K562 (cell line): Measurements from ENCODE around the gene ZNF208. TPM values are rescaled to one million over a fixed set of nuclear protein-coding genes. Genes with fewer than 3 reads are reported as not detected.

Experiments
- ATAC-seq: fragments of 200-7000 bp; cut with Tn5 transposase; 3 replicates; pipeline ENCODE4 v1.9.1; 2020; ENCODE audit warnings: moderate library complexity
- BruUV-seq: library from RNA; stranded (reverse); fragments of 400-500 nt; replicated peaks from 2 replicates; lab custom pipeline; 2021; lab: Mats Ljungman, UMichigan
- CTCF ChIA-PET: fragments of 300-600 bp; formaldehyde crosslinking; extraction: SDS; loops from one replicate; lab custom pipeline; 2021; ENCODE audit warnings: low intra/inter-chr PET ratio; lab: Yijun Ruan, JAX
- POLR2A ChIA-PET: fragments of 300-600, 350-650 bp; sonication (Branson Sonifier 250); formaldehyde crosslinking; extraction: SDS; loops from one replicate; lab custom pipeline; 2021; ENCODE audit warnings: antibody characterized with exemption, inconsistent platforms; lab: Yijun Ruan, JAX
- DNase-seq, 4 experiments: peaks; one replicate each; pipeline versions ENCODE4 v3.0.0 to v3.0.0-alpha.2; 2011 to 2018; ENCODE audit warnings: low spot score in 3 of 4, mixed read lengths in 3 of 4; ENCODE audit errors: extremely low read depth in 1 of 4
- FAIRE-seq: peaks from 2 replicates; lab custom pipeline; 2011; peaks lifted over from hg19 to GRCh38; lab: Jason Lieb, UNC
- H2AFZ ChIP-seq: 2 replicates; pipeline ENCODE4 v1.6.0; 2011; ENCODE audit warnings: low read depth, low read length, control low read depth, inconsistent platforms
- H3K27ac ChIP-seq: fragments of 200-600 bp; 3 replicates; pipeline ENCODE4 v1.8.0; 2011; ENCODE audit warnings: low read depth, mild to moderate bottlenecking, control low read depth, inconsistent platforms, low read length, moderate library complexity, mixed read lengths; ENCODE audit errors: extremely low read depth
- H3K27me3 ChIP-seq, 2 experiments: fragments of 300-600 bp in 1 of 2; 2 replicates in 1 of 2; 3 replicates in 1 of 2; pipeline versions ENCODE4 v1.6.0 to v1.8.0; 2011; ENCODE audit warnings: inconsistent platforms in 2 of 2, low read length in 2 of 2, mild to moderate bottlenecking in 1 of 2, mixed read lengths in 1 of 2, moderate library complexity in 1 of 2; ENCODE audit not compliant: control insufficient read depth in 2 of 2, insufficient read depth in 2 of 2
- H3K36me3 ChIP-seq: fragments of 300-600 bp; 3 replicates; pipeline ENCODE4 v1.8.0; 2011; ENCODE audit warnings: mild to moderate bottlenecking, low read length, inconsistent platforms; ENCODE audit not compliant: control insufficient read depth, insufficient read depth
- H3K4me1 ChIP-seq, 2 experiments: fragments of 200-600 bp in 1 of 2; replicated peaks in 1 of 2; 2 replicates in 1 of 2; 3 replicates in 1 of 2; pipeline versions ENCODE4 v1.5.1 to v1.8.0; 2011; ENCODE audit warnings: inconsistent platforms in 2 of 2, low read length in 2 of 2, mild to moderate bottlenecking in 1 of 2, mixed read lengths in 1 of 2, moderate library complexity in 1 of 2; ENCODE audit not compliant: control insufficient read depth in 2 of 2, insufficient read depth in 2 of 2
- H3K4me2 ChIP-seq: 2 replicates; pipeline ENCODE4 v1.6.1; 2011; ENCODE audit warnings: low read length, control low read depth, inconsistent platforms, mixed read lengths; ENCODE audit not compliant: insufficient read depth
- H3K4me3 ChIP-seq: fragments of 200-600 bp; sonication (generic), shearing (Covaris generic); 2 replicates; pipeline ENCODE4 v1.5.1; 2016; ENCODE audit warnings: control low read depth, inconsistent platforms
- H3K79me2 ChIP-seq: fragments of 200-600 bp; 3 replicates; pipeline ENCODE4 v1.8.0; 2011; ENCODE audit warnings: low read length, inconsistent platforms; ENCODE audit not compliant: control insufficient read depth, insufficient read depth
- H3K9ac ChIP-seq, 2 experiments: 2 replicates each; pipeline versions ENCODE4 v1.6.0 to v1.6.1; 2011; ENCODE audit warnings: low read depth in 2 of 2, low read length in 2 of 2, control low read depth in 1 of 2, inconsistent platforms in 1 of 2, mild to moderate bottlenecking in 1 of 2, mixed read lengths in 1 of 2; ENCODE audit not compliant: insufficient read depth in 1 of 2
- H3K9me1 ChIP-seq: one replicate; pipeline ENCODE4 v1.6.0; 2011; ENCODE audit warnings: inconsistent platforms, mild to moderate bottlenecking, low read length, moderate library complexity; ENCODE audit not compliant: control insufficient read depth, insufficient read depth
- H3K9me3 ChIP-seq: replicated peaks from 2 replicates; pipeline ENCODE4 v1.5.1; 2011; ENCODE audit warnings: low read depth, low read length, inconsistent platforms; ENCODE audit not compliant: control insufficient read depth, insufficient read depth
- H4K20me1 ChIP-seq: replicated peaks from 2 replicates; pipeline ENCODE4 v1.6.1; 2011; ENCODE audit warnings: low read length, inconsistent platforms, mixed read lengths; ENCODE audit not compliant: control insufficient read depth, insufficient read depth
- CHD1 ChIP-seq: fragments of 200-600 bp; sonication (generic); IDR thresholded peaks from one replicate; pipeline ENCODE4 v1.6.1; 2012; ENCODE audit warnings: mild to moderate bottlenecking, moderate library complexity, low read length, inconsistent platforms
- HSF4 ChIP-seq: fragments of 250-450 bp; sonication (Bioruptor Pico); IDR thresholded peaks from 2 replicates; pipeline ENCODE4 v2.1.2; 2022; ENCODE audit warnings: mild to moderate bottlenecking, moderate library complexity, borderline replicate concordance
- ILF3 ChIP-seq: fragments of 450-650 bp; IDR thresholded peaks from 2 replicates; pipeline ENCODE4 v1.6.1; 2018; ENCODE audit warnings: antibody characterized with exemption, mild to moderate bottlenecking, moderate library complexity, borderline replicate concordance
- KDM2B ChIP-seq: fragments of 250-450 bp; sonication (Bioruptor Pico); IDR thresholded peaks from 2 replicates; pipeline ENCODE4 v1.8.0; 2021; ENCODE audit warnings: mild to moderate bottlenecking, moderate library complexity
- MBD2 ChIP-seq: sonication (generic); IDR thresholded peaks from 2 replicates; pipeline ENCODE4 v1.6.1; 2016; ENCODE audit warnings: low read depth, borderline replicate concordance
- PHB ChIP-seq: fragments of 250-450 bp; sonication (Bioruptor Pico); IDR thresholded peaks from 2 replicates; pipeline ENCODE4 v1.5.0; 2021
- PML ChIP-seq: IDR thresholded peaks from 2 replicates; pipeline ENCODE4 v1.6.1; 2012; ENCODE audit warnings: low read length, inconsistent platforms
- PTRF ChIP-seq: fragments of 450-650 bp; IDR thresholded peaks from 2 replicates; pipeline ENCODE4 v1.6.1; 2016; ENCODE audit warnings: mild to moderate bottlenecking, missing genetic modification characterization, missing compliant biosample characterization
- RB1 ChIP-seq: fragments of 450-650 bp; IDR thresholded peaks from 2 replicates; pipeline ENCODE4 v1.6.1; 2017; ENCODE audit warnings: low read depth, mild to moderate bottlenecking
- SP1 ChIP-seq: sonication (generic); formaldehyde crosslinking; IDR thresholded peaks from 2 replicates; pipeline ENCODE4 v1.8.1; 2022; ENCODE audit warnings: mild to moderate bottlenecking, missing genetic modification reagents
- STAT5B ChIP-seq: fragments of 250-450 bp; sonication (Bioruptor Pico); IDR thresholded peaks from 2 replicates; pipeline ENCODE4 v1.8.0; 2021; ENCODE audit warnings: mild to moderate bottlenecking, inconsistent platforms
- ZNF316 ChIP-seq: fragments of 450-650 bp; IDR thresholded peaks from 2 replicates; pipeline ENCODE4 v1.6.1; 2016
- ZNF561 ChIP-seq: fragments of 450-650 bp; formaldehyde crosslinking; conservative IDR thresholded peaks from 2 replicates; pipeline ENCODE4 v1.4.0; 2020; ENCODE audit warnings: mild to moderate bottlenecking, moderate library complexity
- ZNF57 ChIP-seq: fragments of 450-650 bp; formaldehyde crosslinking; IDR thresholded peaks from 2 replicates; pipeline ENCODE4 v1.4.0; 2020; ENCODE audit warnings: mild to moderate bottlenecking, moderate library complexity
- WGBS: fragments of 100-300 bp; shearing (Covaris generic); methylation state at CpG from one replicate; pipeline ENCODE4 v1.1.6; 2016; ENCODE audit warnings: low coverage, mixed read lengths; ENCODE audit not compliant: insufficient coverage; ENCODE audit errors: missing lambda C conversion rate; 5-methylcytosine and 5-hydroxymethylcytosine counted together
- in situ Hi-C: fragments of 300-500 bp; cut with MboI; formaldehyde crosslinking; loops from 4 replicates; pipeline ENCODE4 v1.15.0; 2018; ENCODE audit warnings: inconsistent platforms, mixed read lengths
- intact Hi-C: fragments of 100-400 bp; cut with micrococcal nuclease; formaldehyde crosslinking; loops from 2 replicates; pipeline ENCODE4 v1.14.2; 2022
- polyA plus RNA-seq, 8 experiments: library from polyadenylated mRNA; depleted of rRNA in 4 of 8; stranded (reverse) in 5 of 8; unstranded in 3 of 8; fragments of >200 nt; fragmentation: Nextera tagmentation in 2 of 8; fragmentation: Illumina TruSeq in 1 of 8; extraction: Ambion mirVana in 2 of 8; extraction: Trizol in 1 of 8; gene quantifications; 2 replicates each; pipeline versions ENCODE4 v1.2.1 to v1.2.3, GENCODE V29; 2011 to 2014; ENCODE audit warnings: inconsistent platforms in 1 of 8, missing spikeins in 1 of 8
- total RNA-seq, 7 experiments: library from RNA; depleted of rRNA in 6 of 7; stranded (reverse); fragments of >200 nt in 6 of 7; fragmentation: Illumina TruSeq in 2 of 7; extraction: Trizol in 2 of 7; gene quantifications; 2 replicates each; pipeline versions ENCODE4 v1.2.1 to v1.2.3, GENCODE V29; 2011 to 2021; ENCODE audit warnings: low replicate concordance in 1 of 7
- TF ChIP-seq, protein P1 (sequence below): fragments of 450-650 bp; formaldehyde crosslinking; IDR thresholded peaks from 2 replicates; pipeline ENCODE4 v1.4.0; 2022; ENCODE audit warnings: missing genetic modification characterization

ZNF208 gene
- total and polyA plus RNA-seq, 9 of the 15 experiments (the other 6 are each of a cell fraction or from before 2014, with no cell fraction given): 0.81 to 4.5 (median 3.2) TPM

- TF ChIP-seq ZNF57 (no peak), ZNF316 (no peak), MBD2 (no peak), KDM2B (CRISPR knock-in tag) (no peak), SP1 (CRISPR knock-in tag) (no peak), CHD1 (no peak)
These were observed 108.2 kb downstream of the ZNF208 start (continued) for GRCh38 chr19:21902571-21902970.

GRCh38 chr19:21901861-21902260 is 108.9 kb downstream of the ZNF208 start:
- Histone ChIP-seq H3K9me1 (no peaks in the 10 kb centered on the region), H3K36me3 (no peaks in the 10 kb centered on the region), H3K4me2 (no peak overlapping the region), H3K9ac (no peak overlapping the region), H2AFZ (no peak overlapping the region), H4K20me1 (no peaks in the 10 kb centered on the region), H3K27ac (no peak overlapping the region), H3K9me3 (no peaks in the 10 kb centered on the region), H3K79me2 (no peaks in the 10 kb centered on the region), H3K4me1 (no peaks in the 10 kb centered on the region), H3K27me3 (no peaks in the 10 kb centered on the region), H3K4me3 (no peak overlapping the region)
- POLR2A ChIA-PET: no interaction called here
- CTCF ChIA-PET: no interaction called here
- intact Hi-C loops: no loop called here
- DNase-seq (no peak), ATAC-seq (no peak), FAIRE-seq (no peak)
- in situ Hi-C loops: no loop called here
- 0% methylated on average over 3 of the region's 3 CpGs for WGBS
- TF ChIP-seq ILF3 (no peak), PML (no peak), STAT5B (no peak), RB1 (no peak), PTRF (tag) (no peak), PHB (no peak), ZNF561 (CRISPR knock-in tag) (no peak), HSF4 (CRISPR knock-in tag) (no peak)
- TF ChIP-seq, protein P1, sequence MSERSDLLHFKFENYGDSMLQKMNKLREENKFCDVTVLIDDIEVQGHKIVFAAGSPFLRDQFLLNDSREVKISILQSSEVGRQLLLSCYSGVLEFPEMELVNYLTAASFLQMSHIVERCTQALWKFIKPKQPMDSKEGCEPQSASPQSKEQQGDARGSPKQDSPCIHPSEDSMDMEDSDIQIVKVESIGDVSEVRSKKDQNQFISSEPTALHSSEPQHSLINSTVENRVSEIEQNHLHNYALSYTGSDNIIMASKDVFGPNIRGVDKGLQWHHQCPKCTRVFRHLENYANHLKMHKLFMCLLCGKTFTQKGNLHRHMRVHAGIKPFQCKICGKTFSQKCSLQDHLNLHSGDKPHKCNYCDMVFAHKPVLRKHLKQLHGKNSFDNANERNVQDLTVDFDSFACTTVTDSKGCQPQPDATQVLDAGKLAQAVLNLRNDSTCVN (CRISPR knock-in tag): no peak
- no TSS peak for BruUV-seq
